ENCODE data around the gene RBFOX2. TPM values are rescaled to one million over a fixed set of nuclear protein-coding genes. Genes with fewer than 3 reads are reported as not detected.
A peak's percentile ranks its signal among the peaks of the same experiment; 100 is the strongest.

Gene RBFOX2
- total and polyA plus RNA-seq, 2 of the 13 experiments (the other 11 are each of a cell fraction or from before 2014, with no cell fraction given) = 37.3 to 40.4 TPM

GRCh38 chr22:36028646-36029405 lies at the start of gene RBFOX2 (continued):
- TF ChIP-seq, protein P1, sequence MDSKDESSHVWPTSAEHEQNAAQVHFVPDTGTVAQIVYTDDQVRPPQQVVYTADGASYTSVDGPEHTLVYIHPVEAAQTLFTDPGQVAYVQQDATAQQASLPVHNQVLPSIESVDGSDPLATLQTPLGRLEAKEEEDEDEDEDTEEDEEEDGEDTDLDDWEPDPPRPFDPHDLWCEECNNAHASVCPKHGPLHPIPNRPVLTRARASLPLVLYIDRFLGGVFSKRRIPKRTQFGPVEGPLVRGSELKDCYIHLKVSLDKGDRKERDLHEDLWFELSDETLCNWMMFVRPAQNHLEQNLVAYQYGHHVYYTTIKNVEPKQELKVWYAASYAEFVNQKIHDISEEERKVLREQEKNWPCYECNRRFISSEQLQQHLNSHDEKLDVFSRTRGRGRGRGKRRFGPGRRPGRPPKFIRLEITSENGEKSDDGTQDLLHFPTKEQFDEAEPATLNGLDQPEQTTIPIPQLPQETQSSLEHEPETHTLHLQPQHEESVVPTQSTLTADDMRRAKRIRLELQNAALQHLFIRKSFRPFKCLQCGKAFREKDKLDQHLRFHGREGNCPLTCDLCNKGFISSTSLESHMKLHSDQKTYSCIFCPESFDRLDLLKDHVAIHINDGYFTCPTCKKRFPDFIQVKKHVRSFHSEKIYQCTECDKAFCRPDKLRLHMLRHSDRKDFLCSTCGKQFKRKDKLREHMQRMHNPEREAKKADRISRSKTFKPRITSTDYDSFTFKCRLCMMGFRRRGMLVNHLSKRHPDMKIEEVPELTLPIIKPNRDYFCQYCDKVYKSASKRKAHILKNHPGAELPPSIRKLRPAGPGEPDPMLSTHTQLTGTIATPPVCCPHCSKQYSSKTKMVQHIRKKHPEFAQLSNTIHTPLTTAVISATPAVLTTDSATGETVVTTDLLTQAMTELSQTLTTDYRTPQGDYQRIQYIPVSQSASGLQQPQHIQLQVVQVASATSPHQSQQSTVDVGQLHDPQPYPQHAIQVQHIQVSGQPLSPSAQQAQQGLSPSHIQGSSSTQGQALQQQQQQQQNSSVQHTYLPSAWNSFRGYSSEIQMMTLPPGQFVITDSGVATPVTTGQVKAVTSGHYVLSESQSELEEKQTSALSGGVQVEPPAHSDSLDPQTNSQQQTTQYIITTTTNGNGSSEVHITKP (CRISPR knock-in tag; IDR thresholded peaks at IDR 0.05; ENCODE audit: low read depth) = 0 out of 2 replicates have a peak, but pooled peaks have one; percentile 44
- TF ChIP-seq, protein P2, sequence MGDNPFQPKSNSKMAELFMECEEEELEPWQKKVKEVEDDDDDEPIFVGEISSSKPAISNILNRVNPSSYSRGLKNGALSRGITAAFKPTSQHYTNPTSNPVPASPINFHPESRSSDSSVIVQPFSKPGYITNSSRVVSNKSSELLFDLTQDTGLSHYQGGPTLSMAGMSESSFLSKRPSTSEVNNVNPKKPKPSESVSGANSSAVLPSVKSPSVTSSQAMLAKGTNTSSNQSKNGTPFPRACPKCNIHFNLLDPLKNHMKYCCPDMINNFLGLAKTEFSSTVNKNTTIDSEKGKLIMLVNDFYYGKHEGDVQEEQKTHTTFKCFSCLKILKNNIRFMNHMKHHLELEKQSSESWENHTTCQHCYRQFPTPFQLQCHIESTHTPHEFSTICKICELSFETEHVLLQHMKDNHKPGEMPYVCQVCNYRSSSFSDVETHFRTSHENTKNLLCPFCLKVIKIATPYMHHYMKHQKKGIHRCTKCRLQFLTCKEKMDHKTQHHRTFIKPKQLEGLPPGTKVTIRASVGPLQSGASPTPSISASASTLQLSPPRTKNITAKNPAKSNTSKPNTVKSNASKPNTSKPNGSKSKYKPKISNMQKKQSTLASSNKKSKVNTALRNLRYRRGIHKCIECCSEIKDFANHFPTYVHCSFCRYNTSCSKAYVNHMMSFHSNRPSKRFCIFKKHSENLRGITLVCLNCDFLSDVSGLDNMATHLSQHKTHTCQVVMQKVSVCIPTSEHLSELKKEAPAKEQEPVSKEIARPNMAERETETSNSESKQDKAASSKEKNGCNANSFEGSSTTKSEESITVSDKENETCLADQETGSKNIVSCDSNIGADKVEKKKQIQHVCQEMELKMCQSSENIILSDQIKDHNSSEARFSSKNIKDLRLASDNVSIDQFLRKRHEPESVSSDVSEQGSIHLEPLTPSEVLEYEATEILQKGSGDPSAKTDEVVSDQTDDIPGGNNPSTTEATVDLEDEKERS (CRISPR knock-in tag; IDR thresholded peaks at IDR 0.05) = 0 out of 2 replicates have a peak, but pooled peaks have one; percentile 31
- TF ChIP-seq, protein P3, sequence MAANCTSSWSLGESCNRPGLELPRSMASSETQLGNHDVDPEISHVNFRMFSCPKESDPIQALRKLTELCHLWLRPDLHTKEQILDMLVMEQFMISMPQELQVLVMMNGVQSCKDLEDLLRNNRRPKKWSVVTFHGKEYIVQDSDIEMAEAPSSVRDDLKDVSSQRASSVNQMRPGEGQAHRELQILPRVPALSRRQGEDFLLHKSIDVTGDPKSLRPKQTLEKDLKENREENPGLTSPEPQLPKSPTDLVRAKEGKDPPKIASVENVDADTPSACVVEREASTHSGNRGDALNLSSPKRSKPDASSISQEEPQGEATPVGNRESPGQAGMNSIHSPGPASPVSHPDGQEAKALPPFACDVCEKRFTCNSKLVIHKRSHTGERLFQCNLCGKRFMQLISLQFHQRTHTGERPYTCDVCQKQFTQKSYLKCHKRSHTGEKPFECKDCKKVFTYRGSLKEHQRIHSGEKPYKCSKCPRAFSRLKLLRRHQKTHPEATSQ (CRISPR knock-in tag; IDR thresholded peaks at IDR 0.05; ENCODE audit: borderline replicate concordance) = no peak
- TF ChIP-seq ZNF660 (CRISPR knock-in tag; IDR thresholded peaks at IDR 0.05; ENCODE audit: borderline replicate concordance, low read depth) (no peak), JDP2 (CRISPR knock-in tag; IDR thresholded peaks at IDR 0.05; ENCODE audit: borderline replicate concordance) (no peak), SMAD1 (CRISPR knock-in tag; IDR thresholded peaks at IDR 0.05; ENCODE audit: borderline replicate concordance, low read depth) (no peak), ZNF761 (CRISPR knock-in tag; conservative IDR thresholded peaks at IDR 0.05) (no peak), HNRNPUL1 (IDR thresholded peaks at IDR 0.05; ENCODE audit: low read depth, low read length) (no peak), ZSCAN21 (CRISPR knock-in tag; IDR thresholded peaks at IDR 0.05; ENCODE audit: borderline replicate concordance) (peak; percentile 99), REXO4 (CRISPR knock-in tag; IDR thresholded peaks at IDR 0.05; ENCODE audit: borderline replicate concordance) (no peak), ZNF354B (CRISPR knock-in tag; IDR thresholded peaks at IDR 0.05) (no peak), ZNF12 (CRISPR knock-in tag; IDR thresholded peaks at IDR 0.05) (no peak), ZNF747 (CRISPR knock-in tag; IDR thresholded peaks at IDR 0.05; ENCODE audit: borderline replicate concordance) (no peak)
- TF ChIP-seq, protein P4, sequence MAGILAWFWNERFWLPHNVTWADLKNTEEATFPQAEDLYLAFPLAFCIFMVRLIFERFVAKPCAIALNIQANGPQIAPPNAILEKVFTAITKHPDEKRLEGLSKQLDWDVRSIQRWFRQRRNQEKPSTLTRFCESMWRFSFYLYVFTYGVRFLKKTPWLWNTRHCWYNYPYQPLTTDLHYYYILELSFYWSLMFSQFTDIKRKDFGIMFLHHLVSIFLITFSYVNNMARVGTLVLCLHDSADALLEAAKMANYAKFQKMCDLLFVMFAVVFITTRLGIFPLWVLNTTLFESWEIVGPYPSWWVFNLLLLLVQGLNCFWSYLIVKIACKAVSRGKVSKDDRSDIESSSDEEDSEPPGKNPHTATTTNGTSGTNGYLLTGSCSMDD (CRISPR knock-in tag; IDR thresholded peaks at IDR 0.05) = no peak
- TF ChIP-seq, protein P5, sequence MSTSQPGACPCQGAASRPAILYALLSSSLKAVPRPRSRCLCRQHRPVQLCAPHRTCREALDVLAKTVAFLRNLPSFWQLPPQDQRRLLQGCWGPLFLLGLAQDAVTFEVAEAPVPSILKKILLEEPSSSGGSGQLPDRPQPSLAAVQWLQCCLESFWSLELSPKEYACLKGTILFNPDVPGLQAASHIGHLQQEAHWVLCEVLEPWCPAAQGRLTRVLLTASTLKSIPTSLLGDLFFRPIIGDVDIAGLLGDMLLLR (CRISPR knock-in tag; IDR thresholded peaks at IDR 0.05) = no peak
